ENCODE results near the gene DPP6. TPM values are rescaled to one million over a fixed set of nuclear protein-coding genes. Genes with fewer than 3 reads are reported as not detected.
A peak's percentile ranks its signal among the peaks of the same experiment; 100 is the strongest.

Gene DPP6
- total and polyA plus RNA-seq, 2 experiments from 2014 or later = 0.20 to 0.44 TPM

- H3K36me3 ChIP-seq (replicated peaks; ENCODE audit: insufficient read depth, low read depth) = no peaks in the 10 kb centered on the region
- H3K9me2 ChIP-seq (replicated peaks; ENCODE audit: insufficient read depth) = no peaks in the 10 kb centered on the region
- no peaks in the 10 kb centered on the region for H4K20me1 ChIP-seq (ENCODE audit: insufficient read depth, poor library complexity, severe bottlenecking)
- H3K4me3 ChIP-seq = no peak overlapping the region
- no peak for TF ChIP-seq EZH2phosphoT487 (IDR thresholded peaks at IDR 0.05; ENCODE audit: low read depth, severe bottlenecking, unreplicated experiment)
- DNase-seq (ENCODE audit: low spot score) = no peak
- no peak overlapping the region for H3K4me2 ChIP-seq
- H2AFZ ChIP-seq = no peak overlapping the region
- H3K9me3 ChIP-seq (ENCODE audit: low read depth) = no peaks in the 10 kb centered on the region
- WGBS (ENCODE audit: low lambda C conversion rate, missing lambda C conversion rate) = 83% methylated on average over 9 of the region's 9 CpGs
- no peak overlapping the region for H3K27ac ChIP-seq
- no peaks in the 10 kb centered on the region for H3K79me2 ChIP-seq
- H3K27me3 ChIP-seq = no peaks in the 10 kb centered on the region
- H3K4me1 ChIP-seq (ENCODE audit: insufficient read depth) = no peaks in the 10 kb centered on the region
Measured at GRCh38 chr7:154587792-154588191, 535.6 kb downstream of the DPP6 start.

- Histone ChIP-seq H3K79me2 (no peaks in the 10 kb centered on the region), H3K27ac (peak overlapping the region; percentile 6), H3K9me3 (ENCODE audit: low read depth) (no peaks in the 10 kb centered on the region), H3K27me3 (no peaks in the 10 kb centered on the region), H3K9me2 (replicated peaks; ENCODE audit: insufficient read depth) (no peaks in the 10 kb centered on the region), H3K4me1 (ENCODE audit: insufficient read depth) (no peaks in the 10 kb centered on the region), H3K4me2 (no peak overlapping the region), H3K36me3 (replicated peaks; ENCODE audit: insufficient read depth, low read depth) (no peaks in the 10 kb centered on the region), H4K20me1 (ENCODE audit: insufficient read depth, poor library complexity, severe bottlenecking) (no peaks in the 10 kb centered on the region), H3K4me3 (no peak overlapping the region), H2AFZ (no peak overlapping the region)
- TF ChIP-seq EZH2 (IDR thresholded peaks at IDR 0.05; ENCODE audit: borderline replicate concordance) = no peak
- no peak for TF ChIP-seq EZH2phosphoT487 (IDR thresholded peaks at IDR 0.05; ENCODE audit: low read depth, severe bottlenecking, unreplicated experiment)
- no peak for TF ChIP-seq CTCF (IDR thresholded peaks at IDR 0.05; ENCODE audit: poor library complexity)
- peak; percentile 30 for DNase-seq (ENCODE audit: low spot score)
- WGBS (ENCODE audit: low lambda C conversion rate, missing lambda C conversion rate) = 56% methylated on average over 6 of the region's 6 CpGs
Measured at GRCh38 chr7:154591544-154591943, 539.3 kb downstream of the DPP6 start.

GRCh38 chr7:154592388-154592787, 540.2 kb downstream of the DPP6 start:
- H3K9me2 ChIP-seq (replicated peaks; ENCODE audit: insufficient read depth) = no peaks in the 10 kb centered on the region
- H4K20me1 ChIP-seq (ENCODE audit: insufficient read depth, poor library complexity, severe bottlenecking) = no peaks in the 10 kb centered on the region
- TF ChIP-seq CTCF (IDR thresholded peaks at IDR 0.05; ENCODE audit: poor library complexity) = no peak
- no peak for TF ChIP-seq EZH2phosphoT487 (IDR thresholded peaks at IDR 0.05; ENCODE audit: low read depth, severe bottlenecking, unreplicated experiment)
- no peak for TF ChIP-seq EZH2 (IDR thresholded peaks at IDR 0.05; ENCODE audit: borderline replicate concordance)
- no peak overlapping the region for H3K4me2 ChIP-seq
- no peaks in the 10 kb centered on the region for H3K79me2 ChIP-seq
- no peaks in the 10 kb centered on the region for H3K36me3 ChIP-seq (replicated peaks; ENCODE audit: insufficient read depth, low read depth)
- no peak overlapping the region for H3K27ac ChIP-seq
- 83% methylated on average over 16 of the region's 16 CpGs for WGBS (ENCODE audit: low lambda C conversion rate, missing lambda C conversion rate)
- H2AFZ ChIP-seq = no peak overlapping the region
- H3K4me3 ChIP-seq = no peak overlapping the region
- no peaks in the 10 kb centered on the region for H3K9me3 ChIP-seq (ENCODE audit: low read depth)
- DNase-seq (ENCODE audit: low spot score) = no peak
- no peaks in the 10 kb centered on the region for H3K27me3 ChIP-seq
- H3K4me1 ChIP-seq (ENCODE audit: insufficient read depth) = no peaks in the 10 kb centered on the region

GRCh38 chr7:154598396-154598795, 546.2 kb downstream of the DPP6 start:
- no peaks in the 10 kb centered on the region for H4K20me1 ChIP-seq (ENCODE audit: insufficient read depth, poor library complexity, severe bottlenecking)
- no peaks in the 10 kb centered on the region for H3K9me2 ChIP-seq (replicated peaks; ENCODE audit: insufficient read depth)
- H3K36me3 ChIP-seq (replicated peaks; ENCODE audit: insufficient read depth, low read depth) = no peaks in the 10 kb centered on the region
- DNase-seq (ENCODE audit: low spot score) = peak; percentile 37
- H3K4me2 ChIP-seq = no peak overlapping the region
- no peaks in the 10 kb centered on the region for H3K79me2 ChIP-seq
- TF ChIP-seq EZH2phosphoT487 (IDR thresholded peaks at IDR 0.05; ENCODE audit: low read depth, severe bottlenecking, unreplicated experiment) (no peak), CTCF (IDR thresholded peaks at IDR 0.05; ENCODE audit: poor library complexity) (no peak), EZH2 (IDR thresholded peaks at IDR 0.05; ENCODE audit: borderline replicate concordance) (no peak)
- peak overlapping the region; percentile 84 for H3K27ac ChIP-seq
- H3K4me3 ChIP-seq = no peak overlapping the region
- no peaks in the 10 kb centered on the region for H3K27me3 ChIP-seq
- 59% methylated on average over 4 of the region's 4 CpGs for WGBS (ENCODE audit: low lambda C conversion rate, missing lambda C conversion rate)
- no peak overlapping the region for H2AFZ ChIP-seq
- H3K9me3 ChIP-seq (ENCODE audit: low read depth) = no peaks in the 10 kb centered on the region
- no peaks in the 10 kb centered on the region for H3K4me1 ChIP-seq (ENCODE audit: insufficient read depth)
